Duodenal mucosa (tissue), 2 donors: ENCODE measurements around the gene NRXN3.

Experiments
- H3K27ac ChIP-seq: one replicate; pipeline ENCODE4 v1.7.0; 2013; ENCODE audit warnings: low read depth, low read length
- H3K27me3 ChIP-seq, 2 donors: one replicate each; pipeline ENCODE4 v1.7.0; 2013; ENCODE audit warnings: low read length in 2 of 2, control low read depth in 1 of 2; ENCODE audit not compliant: insufficient read depth in 2 of 2, control insufficient read depth in 1 of 2
- H3K36me3 ChIP-seq, 2 donors: one replicate each; pipeline ENCODE4 v1.7.0; 2013; ENCODE audit warnings: low read length in 2 of 2, control low read depth in 1 of 2; ENCODE audit not compliant: insufficient read depth in 2 of 2, control insufficient read depth in 1 of 2
- H3K4me1 ChIP-seq, 2 donors: one replicate each; pipeline ENCODE4 v1.7.0; 2013; ENCODE audit warnings: low read length in 2 of 2, control low read depth in 1 of 2; ENCODE audit not compliant: insufficient read depth in 2 of 2, control insufficient read depth in 1 of 2
- H3K4me3 ChIP-seq, 2 donors: one replicate each; pipeline ENCODE4 v1.7.0; 2013; ENCODE audit warnings: low read length in 2 of 2, low read depth in 1 of 2
- H3K9ac ChIP-seq, 2 donors: one replicate each; pipeline ENCODE4 v1.7.0; 2013; ENCODE audit warnings: low read length in 2 of 2, low read depth in 1 of 2
- H3K9me3 ChIP-seq, 2 donors: one replicate each; pipeline ENCODE4 v1.7.0; 2013; ENCODE audit warnings: low read length in 2 of 2, control low read depth in 1 of 2; ENCODE audit not compliant: control insufficient read depth in 1 of 2

Gene NRXN3

GRCh38 chr14:79352076-79352630 is 1182.0 kb downstream of the NRXN3 start:
- Histone ChIP-seq H3K36me3 (no peaks in the 10 kb centered on the region), H3K27me3 (no peaks in the 10 kb centered on the region), H3K9me3 (no peaks in the 10 kb centered on the region), H3K4me1 (no peaks in the 10 kb centered on the region), H3K27ac (no peak overlapping the region), H3K4me3 (no peak overlapping the region), H3K9ac (no peak overlapping the region)

GRCh38 chr14:79354336-79354735 is 1184.2 kb downstream of the NRXN3 start:
- Histone ChIP-seq H3K36me3 (no peaks in the 10 kb centered on the region), H3K9me3 (no peaks in the 10 kb centered on the region), H3K27ac (no peak overlapping the region), H3K27me3 (no peaks in the 10 kb centered on the region), H3K4me3 (no peak overlapping the region), H3K9ac (no peak overlapping the region), H3K4me1 (no peaks in the 10 kb centered on the region)

GRCh38 chr14:79356040-79356439 is 1185.9 kb downstream of the NRXN3 start:
- H3K4me3 ChIP-seq = no peak overlapping the region
- no peaks in the 10 kb centered on the region for H3K36me3 ChIP-seq
- H3K4me1 ChIP-seq = no peaks in the 10 kb centered on the region
- no peaks in the 10 kb centered on the region for H3K27me3 ChIP-seq
- no peak overlapping the region for H3K9ac ChIP-seq
- no peaks in the 10 kb centered on the region for H3K9me3 ChIP-seq
- no peak overlapping the region for H3K27ac ChIP-seq

GRCh38 chr14:79357307-79357706 is 1187.1 kb downstream of the NRXN3 start:
- Histone ChIP-seq H3K27ac (no peak overlapping the region), H3K27me3 (no peaks in the 10 kb centered on the region), H3K4me3 (no peak overlapping the region), H3K4me1 (no peaks in the 10 kb centered on the region), H3K9me3 (no peaks in the 10 kb centered on the region), H3K9ac (no peak overlapping the region), H3K36me3 (no peaks in the 10 kb centered on the region)

GRCh38 chr14:79363291-79363690 is 1193.1 kb downstream of the NRXN3 start:
- no peaks in the 10 kb centered on the region for H3K27me3 ChIP-seq

GRCh38 chr14:79369359-79370332 is 1199.5 kb downstream of the NRXN3 start:
- Histone ChIP-seq H3K36me3 (no peaks in the 10 kb centered on the region), H3K27me3 (no peaks in the 10 kb centered on the region), H3K4me1 (no peaks in the 10 kb centered on the region), H3K9ac (no peak overlapping the region), H3K4me3 (no peak overlapping the region), H3K27ac (no peak overlapping the region), H3K9me3 (no peaks in the 10 kb centered on the region)

More at GRCh38 chr14:79363291-79363690, 1193.1 kb downstream of the NRXN3 start:
- no peak overlapping the region for H3K9ac ChIP-seq
- no peaks in the 10 kb centered on the region for H3K36me3 ChIP-seq
- no peak overlapping the region for H3K4me3 ChIP-seq
- H3K9me3 ChIP-seq = no peaks in the 10 kb centered on the region
- H3K27ac ChIP-seq = no peak overlapping the region
- H3K4me1 ChIP-seq = no peaks in the 10 kb centered on the region

GRCh38 chr14:79370969-79371368 is 1200.8 kb downstream of the NRXN3 start:
- H3K4me3 ChIP-seq = no peak overlapping the region
- no peaks in the 10 kb centered on the region for H3K9me3 ChIP-seq
- H3K4me1 ChIP-seq = no peaks in the 10 kb centered on the region
- H3K27me3 ChIP-seq = no peaks in the 10 kb centered on the region
- no peaks in the 10 kb centered on the region for H3K36me3 ChIP-seq
- H3K27ac ChIP-seq = no peak overlapping the region
- H3K9ac ChIP-seq = no peak overlapping the region

- H3K36me3 ChIP-seq = no peaks in the 10 kb centered on the region
- no peak overlapping the region for H3K4me3 ChIP-seq
- no peak overlapping the region for H3K9ac ChIP-seq
- H3K27me3 ChIP-seq = no peaks in the 10 kb centered on the region
- H3K27ac ChIP-seq = no peak overlapping the region
- H3K4me1 ChIP-seq = no peaks in the 10 kb centered on the region
- H3K9me3 ChIP-seq = no peaks in the 10 kb centered on the region
Measured at GRCh38 chr14:79373451-79373850, 1203.3 kb downstream of the NRXN3 start.

GRCh38 chr14:79375356-79375755 is 1205.2 kb downstream of the NRXN3 start:
- no peaks in the 10 kb centered on the region for H3K9me3 ChIP-seq
- no peak overlapping the region for H3K4me3 ChIP-seq
- no peak overlapping the region for H3K27ac ChIP-seq
- H3K27me3 ChIP-seq = no peaks in the 10 kb centered on the region
- no peak overlapping the region for H3K9ac ChIP-seq
- no peaks in the 10 kb centered on the region for H3K4me1 ChIP-seq
- H3K36me3 ChIP-seq = no peaks in the 10 kb centered on the region

GRCh38 chr14:79376557-79376956 is 1206.4 kb downstream of the NRXN3 start:
- no peaks in the 10 kb centered on the region for H3K4me1 ChIP-seq
- no peak overlapping the region for H3K9ac ChIP-seq
- no peaks in the 10 kb centered on the region for H3K27me3 ChIP-seq
- H3K4me3 ChIP-seq = no peak overlapping the region
- no peaks in the 10 kb centered on the region for H3K9me3 ChIP-seq
- H3K36me3 ChIP-seq = no peaks in the 10 kb centered on the region
- H3K27ac ChIP-seq = no peak overlapping the region
